ENCODE measurements around the gene BMP8B. TPM values are rescaled to one million over a fixed set of nuclear protein-coding genes. Genes with fewer than 3 reads are reported as not detected.
"Not testable (repeated sequence)": the region's sequence is repeated elsewhere in the genome, so short reads cannot be mapped to it uniquely, and the experiment has no call there.

The BMP8B gene
- total and polyA plus RNA-seq, 2 of the 8 experiments (the other 6 are each of a cell fraction or from before 2014, with no cell fraction given), result 0.37 to 0.50 TPM

- H2BK120ac ChIP-seq (replicated peaks; ENCODE audit: low read depth, low read length); H2BK12ac ChIP-seq (ENCODE audit: low read depth, low read length); H3K14ac ChIP-seq (ENCODE audit: insufficient read length); H3K18ac ChIP-seq (ENCODE audit: extremely low read depth, low read length); H3K56ac ChIP-seq (replicated peaks; ENCODE audit: insufficient read length, low read depth, low read length); H4K8ac ChIP-seq (ENCODE audit: extremely low read depth, insufficient read depth, low read length); H3K23me2 ChIP-seq (ENCODE audit: low read depth, low read length); H4K91ac ChIP-seq (replicated peaks; ENCODE audit: insufficient read length, low read length); CTCF ChIA-PET (ENCODE audit: partially characterized antibody); H3K9ac ChIP-seq (replicated peaks in 1 of 4; ENCODE audit: extremely low read depth in 1 of 4, low read depth in 3 of 4, low read length in 3 of 4); H2BK15ac ChIP-seq (ENCODE audit: low read length); H3K4me1 ChIP-seq (replicated peaks in 1 of 4; ENCODE audit: control insufficient read depth in 3 of 4, insufficient read depth in 4 of 4, low read length in 3 of 4); H2AK5ac ChIP-seq (ENCODE audit: low read depth, low read length); H4K5ac ChIP-seq (ENCODE audit: insufficient read length, low read depth, low read length); H3K36me3 ChIP-seq (ENCODE audit: control insufficient read depth in 2 of 4, insufficient read depth in 4 of 4, low read length in 3 of 4); H3K27ac ChIP-seq (ENCODE audit: low read depth, low read length); DNase-seq (ENCODE audit: low read depth in 1 of 2, low spot score in 2 of 2); H3K23ac ChIP-seq (ENCODE audit: insufficient read length); H3K9me3 ChIP-seq (ENCODE audit: insufficient read depth in 2 of 2, low read depth in 1 of 2, low read length in 1 of 2); H3K79me1 ChIP-seq (ENCODE audit: low read depth, low read length); H2BK5ac ChIP-seq (ENCODE audit: low read depth, low read length); H3K79me2 ChIP-seq (ENCODE audit: control insufficient read depth in 1 of 2, insufficient read depth in 2 of 2, low read length in 2 of 2); POLR2A ChIA-PET (ENCODE audit: partially characterized antibody); H4K20me1 ChIP-seq (replicated peaks in 1 of 2; ENCODE audit: control insufficient read depth in 1 of 2, insufficient read depth in 2 of 2, low read length in 2 of 2); H3K4ac ChIP-seq (replicated peaks; ENCODE audit: insufficient read length, low read depth, low read length); H2BK20ac ChIP-seq (ENCODE audit: low read length): not testable (repeated sequence)
- H2AFZ ChIP-seq (ENCODE audit: low read length), result peak overlapping the region; percentile 83; the same call in 1 of the 2 replicates
- WGBS, 2 experiments (ENCODE audit: extremely low coverage in 1 of 2, insufficient coverage in 1 of 2, insufficient read length in 1 of 2, insufficient replicate concordance in 2 of 2, low coverage in 1 of 2, low lambda C conversion rate in 2 of 2, missing lambda C conversion rate in 1 of 2), result 27% methylated on average over 18 of the region's 71 CpGs; no CpG with 5 or more reads in 1 of the 2 experiments
- peak; percentile 45 for FAIRE-seq
- peaks cover 1 to 14% (median 9%) of the 10 kb centered on the region in 4 experiments; a peak in 6 of 7 replicates for H3K27me3 ChIP-seq (replicated peaks in 1 of 4; ENCODE audit: control insufficient read depth in 3 of 4, extremely low read depth in 1 of 4, insufficient read depth in 3 of 4, low read length in 3 of 4)
- H3K4me3 ChIP-seq (ENCODE audit: extremely low read depth in 1 of 4, insufficient read depth in 2 of 4, low read depth in 3 of 4, low read length in 4 of 4), result peak overlapping the region; percentile 23 to 49 (median 35); a peak in 6 of 8 replicates
- peak overlapping the region; percentile 71 to 76 for H3K4me2 ChIP-seq (ENCODE audit: insufficient read depth in 1 of 2, low read depth in 2 of 2, low read length in 2 of 2)
- peak; percentile 21 for TF ChIP-seq KDM4A (IDR thresholded peaks at IDR 0.05; ENCODE audit: low read depth, low read length, severe bottlenecking)
Observed at GRCh38 chr1:39770100-39771021, 18.3 kb downstream of the BMP8B start.
